D721Med (cell line): ENCODE data around the gene BAG3.

ENCODE experiments used
- DNase-seq: peaks from one replicate; pipeline ENCODE4 v3.0.0; 2011; ENCODE audit warnings: low spot score; ENCODE audit not compliant: insufficient read length
- FAIRE-seq: peaks from 2 replicates; lab custom pipeline; 2011; peaks lifted over from hg19 to GRCh38; lab: Jason Lieb, UNC
- CTCF ChIP-seq: IDR thresholded peaks from 2 replicates; pipeline ENCODE4 v1.5.1; 2012; ENCODE audit warnings: mild to moderate bottlenecking, control low read depth; ENCODE audit not compliant: insufficient read depth; ENCODE audit errors: missing control alignments

BAG3 gene

GRCh38 chr10:119625570-119626280, 25.5 kb upstream of the BAG3 start:
- TF ChIP-seq CTCF, result no peak
- no peak for DNase-seq
- no peak for FAIRE-seq

GRCh38 chr10:119630300-119630699, 20.9 kb upstream of the BAG3 start:
- DNase-seq, result no peak
- TF ChIP-seq CTCF, result no peak
- FAIRE-seq, result no peak

GRCh38 chr10:119633538-119634218, 17.5 kb upstream of the BAG3 start:
- FAIRE-seq (no peak), DNase-seq (no peak)
- TF ChIP-seq CTCF, result no peak

GRCh38 chr10:119634219-119634544, 17.0 kb upstream of the BAG3 start:
- no peak for FAIRE-seq
- no peak for DNase-seq
- TF ChIP-seq CTCF, result no peak

- no peak for FAIRE-seq
- TF ChIP-seq CTCF, result no peak
- no peak for DNase-seq
These were observed 13.5 kb upstream of the BAG3 start for GRCh38 chr10:119637631-119638030.

- FAIRE-seq (no peak), DNase-seq (no peak)
- no peak for TF ChIP-seq CTCF
These were observed 12.2 kb upstream of the BAG3 start for GRCh38 chr10:119638982-119639381.

- FAIRE-seq (no peak), DNase-seq (no peak)
- no peak for TF ChIP-seq CTCF
These were observed 10.8 kb upstream of the BAG3 start for GRCh38 chr10:119640384-119640783.
